OCI-LY3 (cell line): ENCODE measurements around the gene SDK1.

Experiments
- H2AFZ ChIP-seq: fragments of 200-600, 300-600 bp; shearing (Covaris generic); 2 replicates; pipeline ENCODE4 v1.6.0; 2014; ENCODE audit warnings: antibody characterized with exemption, low read depth, low read length
- H3K27ac ChIP-seq: fragments of 200-600, 300-600 bp; sonication (generic); 2 replicates; pipeline ENCODE4 v1.5.1; 2014; ENCODE audit warnings: mild to moderate bottlenecking, low read length, moderate library complexity, mixed read lengths
- H3K27me3 ChIP-seq: fragments of 200-600, 300-600 bp; sonication (generic); 2 replicates; pipeline ENCODE4 v1.6.1; 2014; ENCODE audit warnings: low read depth, low read length, mixed read lengths
- H3K36me3 ChIP-seq: fragments of 200-600, 300-600 bp; sonication (generic); replicated peaks from 2 replicates; pipeline ENCODE3; 2014; ENCODE audit warnings: low read depth, low read length, mixed read lengths
- H3K4me1 ChIP-seq: fragments of 300-600, 200-600 bp; sonication (generic); 2 replicates; pipeline ENCODE4 v1.6.1; 2014; ENCODE audit warnings: low read length, mixed read lengths
- H3K4me2 ChIP-seq: fragments of 200-600, 300-600 bp; sonication (generic); 2 replicates; pipeline ENCODE4 v1.6.1; 2014; ENCODE audit warnings: low read length, mixed read lengths
- H3K4me3 ChIP-seq: fragments of 300-600, 200-600 bp; sonication (generic); 2 replicates; pipeline ENCODE4 v1.5.1; 2014; ENCODE audit warnings: antibody characterized with exemption, mild to moderate bottlenecking, low read length, moderate library complexity
- H3K79me2 ChIP-seq: fragments of 300-600, 200-600 bp; shearing (Covaris generic); 2 replicates; pipeline ENCODE4 v1.6.1; 2014; ENCODE audit warnings: mild to moderate bottlenecking, low read length, mixed read lengths
- H3K9ac ChIP-seq: fragments of 300-600, 200-600 bp; shearing (Covaris generic); 2 replicates; pipeline ENCODE4 v1.6.0; 2014; ENCODE audit warnings: mild to moderate bottlenecking, low read length, moderate library complexity
- H3K9me3 ChIP-seq: fragments of 200-600, 300-600 bp; shearing (Covaris generic); 2 replicates; pipeline ENCODE4 v1.6.1; 2014; ENCODE audit warnings: low read length, mixed read lengths; ENCODE audit not compliant: insufficient read depth
- H4K20me1 ChIP-seq: fragments of 200-600, 300-600 bp; sonication (generic); 2 replicates; pipeline ENCODE4 v1.6.1; 2016; ENCODE audit warnings: low read length, mixed read lengths; ENCODE audit not compliant: insufficient read depth
- CTCF ChIP-seq: fragments of 200-600, 300-600 bp; sonication (generic); IDR thresholded peaks from 2 replicates; pipeline ENCODE4 v1.5.1; 2014; ENCODE audit warnings: antibody characterized with exemption, low read length, low read depth
- EZH2phosphoT487 ChIP-seq: fragments of 200-600 bp; shearing (Covaris generic); IDR thresholded peaks from 2 replicates; pipeline ENCODE4 v1.6.1; 2018; ENCODE audit warnings: antibody characterized with exemption, mixed run types, low read depth

SDK1 gene

GRCh38 chr7:3955026-3955425 lies 654.0 kb downstream of the SDK1 start:
- Histone ChIP-seq H3K4me1 (peaks cover 7% of the 10 kb centered on the region; the same call in 1 of the 2 replicates), H3K9ac (no peak overlapping the region), H2AFZ (no peak overlapping the region), H3K27ac (no peak overlapping the region), H3K4me3 (no peak overlapping the region), H4K20me1 (no peaks in the 10 kb centered on the region), H3K4me2 (no peak overlapping the region), H3K36me3 (no peaks in the 10 kb centered on the region), H3K79me2 (no peaks in the 10 kb centered on the region), H3K9me3 (no peaks in the 10 kb centered on the region), H3K27me3 (no peaks in the 10 kb centered on the region)
- no peak for TF ChIP-seq EZH2phosphoT487
- TF ChIP-seq CTCF, result no peak

- Histone ChIP-seq H2AFZ (no peak overlapping the region), H4K20me1 (no peaks in the 10 kb centered on the region), H3K27me3 (no peaks in the 10 kb centered on the region), H3K36me3 (no peaks in the 10 kb centered on the region), H3K4me2 (peak overlapping the region; percentile 22; the same call in 1 of the 2 replicates), H3K9ac (no peak overlapping the region), H3K79me2 (no peaks in the 10 kb centered on the region), H3K4me1 (peaks cover 7% of the 10 kb centered on the region; the same call in 1 of the 2 replicates), H3K9me3 (no peaks in the 10 kb centered on the region), H3K27ac (no peak overlapping the region), H3K4me3 (no peak overlapping the region)
- TF ChIP-seq EZH2phosphoT487, result no peak
- no peak for TF ChIP-seq CTCF
Observed at GRCh38 chr7:3955751-3956696, 655.0 kb downstream of the SDK1 start.

DNA sequence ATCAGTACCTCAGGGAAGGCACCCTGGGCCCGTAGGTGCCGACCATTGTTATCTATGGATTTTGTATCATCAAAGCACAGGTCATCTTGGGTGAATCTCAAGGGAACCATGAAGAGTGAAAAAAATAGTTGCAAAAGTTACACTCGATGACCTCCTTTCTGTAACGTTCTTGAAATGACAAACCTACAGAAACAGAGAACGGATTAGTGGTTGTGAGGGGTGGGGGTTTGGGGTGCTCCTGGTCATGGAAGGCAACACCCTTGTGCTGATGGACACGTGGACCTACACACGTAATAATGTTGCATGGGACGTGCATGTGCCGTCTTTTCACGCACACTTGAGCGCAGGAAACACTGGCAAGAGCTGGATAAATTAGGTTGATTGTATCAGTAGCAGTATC lies 655.9 kb downstream of the SDK1 start:
- Histone ChIP-seq H3K4me1 (peaks cover 7% of the 10 kb centered on the region; the same call in 1 of the 2 replicates), H3K27me3 (no peaks in the 10 kb centered on the region), H2AFZ (no peak overlapping the region), H3K4me2 (no peak overlapping the region), H3K9me3 (no peaks in the 10 kb centered on the region), H3K36me3 (no peaks in the 10 kb centered on the region), H3K27ac (no peak overlapping the region), H3K4me3 (no peak overlapping the region), H3K79me2 (no peaks in the 10 kb centered on the region), H4K20me1 (no peaks in the 10 kb centered on the region), H3K9ac (no peak overlapping the region)
- TF ChIP-seq CTCF, result no peak

DNA sequence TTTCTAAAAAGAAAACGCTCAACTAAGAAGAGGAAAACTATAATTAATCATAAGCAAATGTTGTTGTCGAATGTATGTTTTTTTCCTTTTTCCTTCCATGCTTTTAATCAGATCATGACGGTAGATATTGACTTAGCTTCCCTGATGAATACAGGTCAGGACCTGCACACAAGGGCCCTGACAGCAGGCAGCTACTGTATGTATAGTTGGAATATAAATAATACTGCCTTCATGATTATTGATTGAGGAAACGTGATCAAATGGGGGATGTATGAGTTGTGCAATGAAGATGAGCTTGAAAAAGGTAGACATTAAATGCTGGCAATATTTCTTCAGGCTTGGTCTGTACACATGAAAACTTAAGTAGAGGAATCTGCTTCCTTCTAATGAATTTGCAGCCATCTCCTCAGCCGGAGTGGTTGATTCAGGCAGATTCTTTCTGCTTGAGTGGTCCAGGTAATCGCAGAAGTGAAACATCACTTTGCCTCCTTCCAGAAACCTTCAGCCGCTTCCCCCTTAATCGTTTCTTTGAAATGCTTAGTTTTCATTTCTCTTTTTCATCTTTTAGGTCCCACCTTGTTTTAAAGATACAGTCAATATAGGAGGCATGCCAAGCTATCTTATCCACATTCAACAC lies 656.5 kb downstream of the SDK1 start:
- Histone ChIP-seq H3K79me2 (no peaks in the 10 kb centered on the region), H3K27me3 (no peaks in the 10 kb centered on the region), H4K20me1 (no peaks in the 10 kb centered on the region), H2AFZ (no peak overlapping the region), H3K9ac (no peak overlapping the region), H3K4me1 (peaks cover 7% of the 10 kb centered on the region; the same call in 1 of the 2 replicates), H3K36me3 (no peaks in the 10 kb centered on the region), H3K4me3 (no peak overlapping the region), H3K27ac (no peak overlapping the region), H3K4me2 (no peak overlapping the region), H3K9me3 (no peaks in the 10 kb centered on the region)
- TF ChIP-seq CTCF, result no peak
- no peak for TF ChIP-seq EZH2phosphoT487
